GM11168 (cell line): Measurements from ENCODE around the gene NEU1.

Experiments
- in situ Hi-C: fragments of 300-500 bp; cut with MboI; formaldehyde crosslinking; loops from one replicate; pipeline ENCODE4 v1.12.0; 2022; ENCODE audit warnings: low sequenced_read_pairs; ENCODE audit not compliant: unreplicated experiment

Gene NEU1

DNA sequence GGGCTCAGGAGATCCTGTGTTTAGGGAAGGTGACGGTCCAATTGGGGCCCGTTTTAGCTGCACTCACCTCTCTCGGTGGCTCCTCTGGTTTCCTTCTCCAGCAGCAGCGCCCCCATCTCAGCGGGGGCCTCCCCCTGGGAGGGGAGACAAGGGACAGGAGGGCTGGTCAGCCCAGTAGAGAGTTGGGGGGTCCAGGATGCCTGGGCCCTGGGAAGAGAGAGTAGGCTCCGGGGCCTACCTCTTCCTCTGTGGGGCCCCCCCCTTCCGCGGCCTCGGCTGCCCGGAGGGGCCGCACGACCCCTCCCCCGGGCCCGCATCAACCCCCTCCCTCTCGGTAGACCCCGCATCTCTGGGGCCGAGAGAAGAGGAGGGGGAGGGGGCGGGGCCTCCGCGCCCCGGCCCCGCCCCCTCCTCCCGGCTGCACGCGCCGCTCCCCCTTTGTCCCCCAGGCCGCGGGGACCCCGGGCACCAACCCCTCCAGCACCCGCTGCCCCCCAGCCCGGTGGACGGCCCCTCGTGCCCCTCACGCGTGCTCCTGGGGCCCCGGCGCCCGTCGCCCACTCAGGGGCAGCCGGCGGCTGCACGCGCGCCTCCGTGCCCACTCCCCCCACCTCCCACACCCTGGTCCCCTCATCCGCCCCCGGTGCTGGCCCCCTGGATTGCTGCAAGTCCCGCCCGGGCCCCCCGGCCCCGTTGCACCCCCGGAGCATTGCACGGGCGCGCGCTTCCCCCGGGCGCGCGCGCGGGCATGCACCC lies 34.4 kb upstream of the NEU1 start:
- in situ Hi-C loops, result no loop called here

- in situ Hi-C loops, result no loop called here
Measured at GRCh38 chr6:31896493-31896855, 33.9 kb upstream of the NEU1 start.

GRCh38 chr6:31892821-31893220 lies 30.2 kb upstream of the NEU1 start:
- in situ Hi-C loops, result no loop called here

GRCh38 chr6:31889331-31889972 lies 26.8 kb upstream of the NEU1 start:
- in situ Hi-C loops, result no loop called here

- in situ Hi-C loops, result no loop called here
Measured at GRCh38 chr6:31888276-31889258, 25.9 kb upstream of the NEU1 start.

- in situ Hi-C loops, result no loop called here
Measured at GRCh38 chr6:31887173-31888007, 24.8 kb upstream of the NEU1 start.

DNA sequence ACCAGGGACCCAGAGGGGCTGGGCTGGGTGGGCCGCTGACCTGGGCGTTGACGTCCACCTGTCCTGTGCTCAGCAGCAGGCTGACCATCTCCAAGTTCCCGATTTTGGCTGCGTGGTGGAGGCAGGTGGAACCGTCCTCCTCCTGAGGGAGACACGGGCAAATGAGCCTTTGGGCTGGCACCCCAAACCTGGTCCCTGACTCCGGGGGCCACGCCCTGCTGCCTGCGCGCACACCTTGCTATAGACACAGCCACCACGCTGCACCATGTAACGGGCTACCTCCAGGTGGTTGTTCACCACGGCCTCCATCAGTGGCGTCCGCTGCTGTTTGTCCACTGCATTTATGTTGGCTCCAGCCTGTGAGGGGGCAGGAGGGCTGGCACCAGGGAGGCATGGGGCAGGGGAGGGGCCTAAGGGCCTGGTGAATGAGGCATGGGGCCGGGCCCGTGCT lies 23.9 kb upstream of the NEU1 start:
- in situ Hi-C loops, result no loop called here

- in situ Hi-C loops, result no loop called here
Measured at GRCh38 chr6:31884528-31885035, 22.0 kb upstream of the NEU1 start.

DNA sequence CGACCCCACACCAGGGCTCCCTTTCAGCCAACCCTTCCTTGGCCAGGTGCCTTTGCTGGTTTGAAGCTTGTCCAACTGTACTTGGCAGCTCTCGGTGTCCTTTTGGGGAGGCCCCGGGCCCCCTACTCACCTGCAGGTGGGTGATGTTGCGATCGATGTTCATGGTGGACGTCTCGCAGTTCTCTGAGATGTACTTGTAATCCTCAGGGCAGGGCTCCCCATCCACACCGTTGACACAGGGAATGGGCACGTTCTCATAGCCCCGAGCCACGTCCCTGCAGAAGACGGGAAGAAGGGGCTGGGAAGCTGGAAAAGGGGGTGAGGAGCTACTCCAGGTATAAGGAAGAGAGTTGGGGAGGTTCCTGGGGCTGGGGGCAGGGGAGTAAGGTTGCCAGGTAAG lies 21.1 kb upstream of the NEU1 start:
- in situ Hi-C loops, result no loop called here

DNA sequence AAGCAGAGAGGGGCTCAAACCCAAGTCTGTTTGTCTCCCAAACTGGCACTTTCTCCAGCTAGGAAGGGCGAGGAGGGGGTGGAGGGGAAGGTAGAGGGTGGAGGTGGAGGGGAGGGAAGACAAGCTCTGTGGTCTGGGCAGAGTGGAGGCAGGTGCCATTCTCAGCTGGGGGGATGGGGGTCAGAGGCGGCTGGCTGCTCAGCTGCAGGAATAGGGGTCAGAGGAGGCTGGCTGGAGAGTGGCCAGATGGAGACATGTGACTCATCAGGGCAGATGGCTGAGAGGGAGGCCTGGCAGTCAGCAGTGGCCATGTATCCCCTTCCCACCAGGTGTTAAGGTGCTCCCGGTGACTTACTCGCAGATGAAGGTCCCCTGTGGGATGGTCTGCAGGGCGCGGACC lies 19.7 kb upstream of the NEU1 start:
- in situ Hi-C loops, result no loop called here

DNA sequence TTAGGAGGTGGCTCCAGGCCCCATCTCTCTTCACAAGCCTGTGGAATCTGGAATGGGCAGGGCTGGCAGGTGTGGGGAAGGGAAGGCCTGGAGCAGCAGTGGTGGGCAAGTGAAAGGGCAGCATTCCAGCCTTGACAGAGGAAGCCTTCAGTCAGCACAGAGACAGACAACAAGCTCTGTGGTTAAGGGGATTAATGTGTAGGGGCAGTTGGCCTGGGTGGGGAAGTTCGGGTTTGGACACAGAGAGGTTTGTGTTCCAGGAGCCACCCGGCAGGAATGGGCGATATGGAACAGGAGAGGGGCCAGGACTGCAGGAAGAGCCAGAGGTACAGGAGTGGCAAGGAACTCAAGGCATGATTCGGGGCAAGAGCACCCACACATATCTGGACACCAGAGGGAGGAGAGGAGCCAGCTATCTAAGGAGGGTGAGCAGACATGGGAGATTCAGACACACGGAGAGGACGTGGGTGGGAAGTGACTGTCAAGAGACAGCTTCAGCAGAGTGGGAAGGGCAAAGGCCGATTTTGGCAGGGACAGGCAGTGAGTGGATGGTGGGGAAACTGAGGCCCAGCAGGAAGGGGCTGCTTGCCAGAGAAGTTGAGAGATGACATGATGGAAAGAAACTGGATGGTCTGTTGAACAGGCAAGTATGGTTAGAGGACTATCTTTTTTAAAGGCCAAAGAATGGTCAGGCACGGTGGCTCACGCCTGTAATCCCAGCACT lies 18.7 kb upstream of the NEU1 start:
- in situ Hi-C loops, result no loop called here

- in situ Hi-C loops, result no loop called here
Measured at GRCh38 chr6:31880616-31881015, 18.0 kb upstream of the NEU1 start.

GRCh38 chr6:31879901-31880300 lies 17.3 kb upstream of the NEU1 start:
- in situ Hi-C loops, result no loop called here

DNA sequence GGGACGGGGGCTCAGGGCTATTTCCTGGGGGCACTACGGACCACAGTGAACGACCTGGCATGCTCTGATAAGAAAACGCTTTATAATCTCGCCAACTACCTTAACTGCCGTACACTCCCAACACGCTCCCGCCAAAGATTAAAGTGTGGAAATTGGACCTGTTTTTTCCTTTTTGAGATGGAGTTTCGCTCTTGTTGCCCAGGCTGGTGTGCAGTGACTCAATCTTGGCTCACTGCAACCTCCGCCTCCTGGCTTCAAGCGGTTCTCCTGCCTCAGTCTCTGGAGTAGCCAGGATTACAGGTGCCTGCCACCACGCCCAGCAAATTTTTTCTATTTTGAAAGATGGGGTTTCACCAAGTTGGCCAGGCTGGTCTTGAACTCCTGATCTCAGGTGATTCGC lies 16.5 kb upstream of the NEU1 start:
- in situ Hi-C loops, result no loop called here

DNA sequence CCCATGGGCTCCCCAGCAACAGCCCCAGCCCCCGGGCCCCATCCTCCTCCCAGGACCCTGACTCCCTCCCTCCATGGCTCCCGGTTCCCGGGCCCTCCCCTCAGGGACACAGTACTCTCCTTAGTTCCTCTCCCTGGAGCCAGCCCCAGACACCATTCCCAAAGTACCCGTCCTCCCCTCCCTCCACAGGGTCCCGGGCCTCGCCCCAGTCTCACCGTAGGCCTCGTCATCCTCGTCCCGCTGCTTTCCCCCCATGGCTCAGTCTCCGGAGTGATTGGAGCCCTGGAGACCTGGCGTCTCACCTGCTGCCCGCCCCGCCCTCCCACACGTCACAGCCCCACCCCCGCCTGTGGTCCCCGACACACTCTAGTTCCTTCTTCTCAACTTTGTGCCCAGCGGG lies 16.1 kb upstream of the NEU1 start, which contains the start of gene SLC44A4:
Gene SLC44A4, minus strand, starts transcription at position 272 of the 400 bp plus-strand sequence. Its CDS starts 17 bp downstream, at position 255.
- in situ Hi-C loops, result no loop called here

DNA sequence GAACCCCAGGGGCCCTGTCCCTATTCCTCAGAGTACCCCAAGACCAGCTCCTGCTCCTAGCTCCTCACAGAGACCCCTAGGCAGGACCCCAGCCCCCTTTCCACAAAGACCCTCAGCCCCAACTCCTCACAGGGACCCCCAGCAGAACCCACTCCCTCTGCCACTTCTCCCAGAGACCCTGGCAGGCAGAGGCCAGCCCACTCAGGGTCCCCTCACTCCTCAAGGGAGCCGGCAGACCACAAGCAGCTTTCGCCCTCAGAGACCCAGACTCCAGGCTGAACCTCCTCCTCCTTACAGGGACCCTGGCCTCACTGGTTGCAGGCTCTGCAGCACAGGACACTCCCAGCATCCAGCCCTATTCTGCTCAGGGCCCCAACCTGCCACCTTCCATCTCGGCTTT lies 15.6 kb upstream of the NEU1 start:
- in situ Hi-C loops, result no loop called here

DNA sequence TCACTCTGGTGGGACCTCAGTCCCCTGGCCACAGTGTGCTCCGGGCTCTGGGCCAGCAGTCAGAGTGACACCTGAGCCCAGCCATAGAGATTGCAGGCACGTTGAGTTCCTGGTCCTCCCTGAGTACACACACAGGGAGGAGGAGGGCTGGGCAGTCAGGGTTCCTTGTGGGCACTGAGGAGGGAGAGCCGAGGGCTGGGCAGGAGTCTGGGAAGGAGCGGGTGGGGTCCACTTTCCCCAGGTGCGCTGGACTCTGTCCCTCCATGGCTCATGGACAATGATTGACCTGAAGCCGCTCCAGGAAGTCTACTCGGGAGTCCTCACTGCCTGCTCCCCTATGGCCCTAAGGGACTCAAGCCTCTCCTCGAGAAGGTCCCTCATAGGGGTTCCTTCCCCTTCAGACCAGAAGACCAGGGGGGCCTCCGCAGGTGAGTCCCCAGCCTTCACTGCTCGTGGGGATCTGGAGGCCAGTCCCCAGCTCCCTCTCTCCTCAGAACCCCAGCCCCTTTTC lies 15.1 kb upstream of the NEU1 start:
- in situ Hi-C loops, result no loop called here

GRCh38 chr6:31877125-31877650 lies 14.6 kb upstream of the NEU1 start:
- in situ Hi-C loops, result no loop called here

GRCh38 chr6:31876357-31876756 lies 13.7 kb upstream of the NEU1 start:
- in situ Hi-C loops, result no loop called here
